ENCODE results near the gene CACNA1I. TPM values are rescaled to one million over a fixed set of nuclear protein-coding genes. Genes with fewer than 3 reads are reported as not detected.

Gene CACNA1I
- total RNA-seq, 1 donor from 2014 or later, result 0.06 TPM

GRCh38 chr22:39662686-39663052, 92.1 kb downstream of the CACNA1I start:
- no peak for DNase-seq (ENCODE audit: low read depth)
- TF ChIP-seq, protein P1, sequence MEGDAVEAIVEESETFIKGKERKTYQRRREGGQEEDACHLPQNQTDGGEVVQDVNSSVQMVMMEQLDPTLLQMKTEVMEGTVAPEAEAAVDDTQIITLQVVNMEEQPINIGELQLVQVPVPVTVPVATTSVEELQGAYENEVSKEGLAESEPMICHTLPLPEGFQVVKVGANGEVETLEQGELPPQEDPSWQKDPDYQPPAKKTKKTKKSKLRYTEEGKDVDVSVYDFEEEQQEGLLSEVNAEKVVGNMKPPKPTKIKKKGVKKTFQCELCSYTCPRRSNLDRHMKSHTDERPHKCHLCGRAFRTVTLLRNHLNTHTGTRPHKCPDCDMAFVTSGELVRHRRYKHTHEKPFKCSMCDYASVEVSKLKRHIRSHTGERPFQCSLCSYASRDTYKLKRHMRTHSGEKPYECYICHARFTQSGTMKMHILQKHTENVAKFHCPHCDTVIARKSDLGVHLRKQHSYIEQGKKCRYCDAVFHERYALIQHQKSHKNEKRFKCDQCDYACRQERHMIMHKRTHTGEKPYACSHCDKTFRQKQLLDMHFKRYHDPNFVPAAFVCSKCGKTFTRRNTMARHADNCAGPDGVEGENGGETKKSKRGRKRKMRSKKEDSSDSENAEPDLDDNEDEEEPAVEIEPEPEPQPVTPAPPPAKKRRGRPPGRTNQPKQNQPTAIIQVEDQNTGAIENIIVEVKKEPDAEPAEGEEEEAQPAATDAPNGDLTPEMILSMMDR (conservative IDR thresholded peaks at IDR 0.05; ENCODE audit: low read depth, low read length), result no peak
- no peak overlapping the region for H3K4me3 ChIP-seq (ENCODE audit: low read depth, low read length)

GRCh38 chr22:39663751-39664150, 93.2 kb downstream of the CACNA1I start:
- no peak for DNase-seq (ENCODE audit: low read depth)
- H3K4me3 ChIP-seq (ENCODE audit: low read depth, low read length), result no peak overlapping the region
- TF ChIP-seq, protein P1 (conservative IDR thresholded peaks at IDR 0.05; ENCODE audit: low read depth, low read length), result no peak

- DNase-seq (ENCODE audit: low read depth), result no peak
- TF ChIP-seq, protein P1 (conservative IDR thresholded peaks at IDR 0.05; ENCODE audit: low read depth, low read length), result no peak
- H3K4me3 ChIP-seq (ENCODE audit: low read depth, low read length), result no peak overlapping the region
These were observed 94.1 kb downstream of the CACNA1I start for GRCh38 chr22:39664485-39665200.

DNA sequence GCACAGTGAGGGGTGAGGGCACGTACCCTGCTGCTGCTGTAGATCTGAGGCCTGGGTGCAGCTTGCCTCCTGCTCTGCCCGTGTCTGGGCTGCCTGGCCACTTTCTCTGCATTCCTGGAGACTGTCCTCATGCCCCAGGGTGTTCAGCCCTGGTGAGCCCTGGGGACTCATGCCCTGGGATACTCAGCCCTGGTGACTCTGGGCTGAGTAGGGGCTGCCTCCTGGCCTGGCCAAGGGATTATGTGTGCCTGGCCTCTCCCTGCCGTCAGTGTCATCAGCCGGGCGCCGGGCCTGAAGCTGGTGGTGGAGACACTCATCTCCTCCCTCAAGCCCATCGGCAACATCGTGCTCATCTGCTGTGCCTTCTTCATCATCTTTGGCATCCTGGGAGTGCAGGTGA, 94.7 kb downstream of the CACNA1I start:
- no peak overlapping the region for H3K4me3 ChIP-seq (ENCODE audit: low read depth, low read length)
- TF ChIP-seq, protein P1 (conservative IDR thresholded peaks at IDR 0.05; ENCODE audit: low read depth, low read length), result no peak
- no peak for DNase-seq (ENCODE audit: low read depth)

- no peak for DNase-seq (ENCODE audit: low read depth)
- TF ChIP-seq, protein P1 (conservative IDR thresholded peaks at IDR 0.05; ENCODE audit: low read depth, low read length), result no peak
- H3K4me3 ChIP-seq (ENCODE audit: low read depth, low read length), result no peak overlapping the region
These were observed 95.3 kb downstream of the CACNA1I start for GRCh38 chr22:39665661-39666431.

DNA sequence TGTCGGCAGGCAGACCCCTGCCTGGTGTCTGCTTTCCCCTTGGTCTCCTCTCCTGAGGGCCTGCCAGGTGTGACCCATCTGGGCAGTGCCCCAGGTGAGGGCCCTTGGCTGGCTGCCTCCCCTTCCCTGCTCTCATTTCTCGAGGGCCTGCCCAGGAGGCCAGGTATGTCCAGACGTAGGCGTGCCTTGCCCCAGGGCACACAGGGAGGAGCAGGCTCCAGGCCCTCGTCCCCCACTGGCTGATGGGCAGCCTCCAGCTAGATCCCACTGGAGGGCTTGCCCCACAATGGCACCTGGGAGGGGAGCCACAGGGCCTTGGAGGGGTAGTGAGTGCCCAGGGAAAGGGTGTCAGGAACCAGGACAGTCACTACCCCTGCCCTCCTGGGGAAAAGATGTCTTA, 95.9 kb downstream of the CACNA1I start:
- H3K4me3 ChIP-seq (ENCODE audit: low read depth, low read length), result no peak overlapping the region
- no peak for DNase-seq (ENCODE audit: low read depth)
- TF ChIP-seq, protein P1 (conservative IDR thresholded peaks at IDR 0.05; ENCODE audit: low read depth, low read length), result no peak
